GM21381 (cell line): ENCODE data around the gene SP3.
A peak's percentile ranks its signal among the peaks of the same experiment; 100 is the strongest.
"Not testable (repeated sequence)": the region's sequence is repeated elsewhere in the genome, so short reads cannot be mapped to it uniquely, and the experiment has no call there.

Experiments used
- ATAC-seq: cut with Tn5 transposase; IDR thresholded peaks from one replicate; pipeline ENCODE4 v1.9.1; 2021; ENCODE audit warnings: mild to moderate bottlenecking, moderate library complexity; ENCODE audit not compliant: unreplicated experiment

SP3 gene

DNA sequence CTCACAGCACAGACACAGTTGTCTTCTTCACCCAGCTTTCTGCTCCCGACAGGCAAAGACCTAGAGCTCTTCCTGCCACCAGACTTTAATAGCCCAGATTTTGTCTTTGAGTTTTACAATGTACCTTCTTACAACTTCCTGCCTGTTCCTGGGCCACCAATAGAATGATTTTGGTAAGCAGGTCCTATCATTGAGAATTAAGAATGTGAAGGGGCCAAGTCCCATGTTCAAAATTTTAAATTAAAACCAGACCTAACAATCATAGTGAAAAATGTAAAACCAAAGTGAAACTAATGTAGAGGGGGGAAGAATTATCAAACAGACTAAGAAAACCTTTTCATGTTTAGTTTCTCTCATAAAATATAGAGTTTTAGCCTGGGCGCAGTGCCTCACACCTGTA, 72.8 kb downstream of the SP3 start:
- ATAC-seq, result no peak

DNA sequence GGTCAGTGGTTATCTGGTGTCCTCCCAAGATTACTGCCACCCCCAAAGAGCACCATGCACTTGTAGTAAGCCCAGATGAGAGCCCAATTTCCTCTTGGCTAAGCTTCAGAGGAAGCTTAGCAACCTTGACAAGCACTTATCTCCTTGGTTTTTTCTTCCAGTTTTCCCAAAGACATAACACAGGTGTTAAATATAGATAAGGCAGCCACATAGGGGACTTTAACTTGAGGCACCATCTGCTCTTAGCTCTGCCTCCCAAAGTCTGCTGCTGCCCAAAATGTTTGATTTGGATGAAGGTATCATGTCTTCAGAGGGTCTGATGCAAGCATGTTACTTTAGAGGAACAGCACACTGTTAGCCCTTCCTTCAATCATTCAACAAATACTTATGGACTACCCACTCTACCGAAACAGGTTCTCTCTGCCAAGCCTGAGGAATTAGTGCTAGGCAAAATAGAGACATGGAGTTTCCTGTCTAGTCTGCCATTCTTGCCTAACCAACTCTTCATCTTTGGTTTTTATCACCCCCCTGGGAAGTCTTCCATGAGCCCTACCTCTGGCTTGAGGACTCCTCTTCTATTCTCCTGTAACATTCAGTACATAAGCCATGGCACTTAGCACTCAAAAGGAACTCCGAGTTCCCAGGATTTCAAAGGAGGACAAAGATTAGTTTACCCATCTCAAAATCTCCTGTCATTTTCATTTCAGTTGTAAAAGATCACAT, 73.7 kb downstream of the SP3 start:
- ATAC-seq, result no peak

DNA sequence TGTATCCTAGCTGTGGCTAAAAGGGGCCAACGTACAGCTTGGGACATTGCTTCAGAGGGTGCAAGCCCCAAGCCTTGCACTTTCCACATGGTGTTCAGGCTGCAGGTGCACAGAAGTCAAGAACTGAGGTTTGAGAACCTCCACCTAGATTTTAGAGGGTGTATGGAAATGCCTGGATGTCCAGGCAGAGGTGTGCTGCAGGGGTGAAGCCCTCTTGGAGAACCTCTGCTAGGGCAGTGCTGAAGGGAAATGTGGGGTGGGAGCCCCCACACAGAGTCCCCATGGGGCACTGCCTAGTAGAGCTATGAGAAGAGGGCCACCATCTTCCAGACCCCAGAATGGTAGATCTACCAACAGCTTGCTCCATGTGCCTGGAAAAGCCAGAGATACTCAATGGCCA, 75.7 kb downstream of the SP3 start:
- not testable (repeated sequence) for ATAC-seq

DNA sequence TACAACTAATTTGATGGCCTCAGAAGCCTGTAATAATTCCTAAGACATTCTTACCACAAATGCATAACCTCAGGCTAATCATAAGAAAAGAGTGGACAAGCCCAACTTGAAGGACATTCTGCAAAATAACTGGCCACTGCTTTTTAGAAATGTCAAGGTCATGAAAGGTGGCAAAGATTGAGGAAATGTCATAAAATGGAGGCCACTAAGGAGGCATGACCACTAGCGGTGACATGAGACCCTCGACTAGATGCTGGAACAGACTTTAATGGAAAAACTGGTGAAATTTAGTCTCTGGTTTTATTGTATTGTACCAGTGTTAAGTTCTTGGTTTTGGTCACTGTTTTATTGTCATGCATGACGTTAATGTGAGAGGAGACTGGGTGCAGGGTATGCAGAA, 78.6 kb downstream of the SP3 start:
- no peak for ATAC-seq

DNA sequence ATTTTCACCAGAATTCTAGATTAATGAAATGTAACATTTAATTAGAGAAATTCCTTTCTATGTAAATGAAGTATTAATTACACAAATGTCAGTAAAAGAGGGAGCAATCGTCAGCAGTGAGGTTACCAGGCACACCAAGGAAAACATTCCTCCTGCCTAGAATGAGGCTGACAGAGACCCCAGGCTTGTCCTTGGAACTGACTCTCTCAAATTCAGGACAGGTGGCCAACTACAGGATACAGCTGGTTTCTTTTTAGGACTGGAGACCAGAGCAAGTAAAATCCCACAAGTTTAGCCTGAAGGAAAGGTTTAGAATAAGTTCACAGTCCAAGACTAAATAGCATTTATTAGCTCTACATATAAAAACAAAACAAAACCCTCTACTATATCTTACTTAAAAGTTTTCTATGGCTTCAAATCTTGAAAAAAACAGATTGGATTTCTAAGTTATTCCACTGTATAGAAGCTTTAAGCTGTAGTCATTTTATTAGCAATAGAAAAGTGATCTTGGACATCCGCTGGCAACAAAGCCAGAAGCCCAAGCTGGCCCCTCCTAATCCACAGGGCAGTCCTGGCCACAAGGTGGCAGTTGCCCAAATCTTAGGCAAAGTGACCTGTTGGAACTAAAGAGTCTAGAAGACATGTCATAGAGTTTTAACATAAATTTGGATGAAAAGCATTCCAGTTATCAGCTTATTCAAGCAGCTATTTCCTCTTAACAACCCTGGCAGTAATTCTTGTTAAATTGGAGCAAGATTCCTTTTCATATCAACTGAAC, 81.0 kb downstream of the SP3 start:
- no peak for ATAC-seq

DNA sequence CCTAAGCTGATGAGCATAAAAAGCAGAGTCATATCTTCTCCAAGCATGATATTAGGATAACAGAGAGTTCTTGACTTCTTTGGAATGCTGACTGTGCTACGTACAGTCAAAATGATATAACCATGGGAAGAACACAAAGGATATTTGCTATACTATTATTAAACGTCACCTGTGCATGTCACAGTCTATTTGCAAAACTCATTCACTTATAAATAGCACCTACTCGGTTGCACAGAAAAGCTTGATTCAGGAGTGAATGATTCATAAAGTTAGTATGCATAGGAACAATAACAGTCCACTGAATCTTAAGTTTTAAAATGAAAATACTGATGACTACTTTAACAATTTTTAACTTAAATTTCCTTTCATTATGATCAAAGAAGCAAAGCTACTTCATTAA, 83.3 kb downstream of the SP3 start:
- ATAC-seq, result no peak

DNA sequence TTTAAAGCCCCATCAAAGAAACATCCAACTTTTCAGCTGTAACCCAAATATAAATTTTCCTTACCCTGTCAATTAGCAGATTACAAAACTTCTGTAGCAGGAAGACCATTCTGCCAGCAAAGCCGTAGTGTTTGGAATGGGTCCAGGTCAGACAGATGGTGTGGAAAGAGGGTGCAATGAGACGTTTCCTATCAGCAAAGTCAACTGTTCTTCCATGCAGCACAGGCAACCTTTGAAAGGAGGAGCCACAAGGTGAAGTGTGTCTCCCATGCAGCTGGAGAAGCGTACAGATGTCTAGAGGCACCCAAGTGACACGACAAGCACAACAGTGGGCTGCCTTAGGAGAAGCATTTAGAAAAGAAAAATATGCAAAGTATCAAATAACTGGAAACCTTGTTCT, 83.7 kb downstream of the SP3 start:
- ATAC-seq, result no peak

DNA sequence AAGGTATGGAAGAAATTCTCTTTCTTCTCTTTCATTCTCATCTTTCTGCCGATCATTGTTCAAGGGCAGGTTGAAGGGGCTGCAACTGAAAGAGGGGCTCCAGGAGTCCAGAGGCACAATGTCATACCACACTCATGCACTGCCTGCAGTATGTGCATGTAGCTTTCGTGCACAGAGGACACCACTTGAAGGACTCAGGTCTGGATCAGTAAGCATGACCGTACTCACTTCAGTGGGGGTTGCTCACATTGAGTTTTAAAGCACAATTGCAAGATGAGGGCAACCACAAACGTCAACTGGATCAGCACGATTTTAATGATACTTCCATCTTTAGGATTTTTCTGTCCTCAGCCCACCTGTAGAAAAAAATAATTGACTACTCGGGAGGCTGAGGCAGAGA, 84.6 kb downstream of the SP3 start:
- ATAC-seq, result no peak

DNA sequence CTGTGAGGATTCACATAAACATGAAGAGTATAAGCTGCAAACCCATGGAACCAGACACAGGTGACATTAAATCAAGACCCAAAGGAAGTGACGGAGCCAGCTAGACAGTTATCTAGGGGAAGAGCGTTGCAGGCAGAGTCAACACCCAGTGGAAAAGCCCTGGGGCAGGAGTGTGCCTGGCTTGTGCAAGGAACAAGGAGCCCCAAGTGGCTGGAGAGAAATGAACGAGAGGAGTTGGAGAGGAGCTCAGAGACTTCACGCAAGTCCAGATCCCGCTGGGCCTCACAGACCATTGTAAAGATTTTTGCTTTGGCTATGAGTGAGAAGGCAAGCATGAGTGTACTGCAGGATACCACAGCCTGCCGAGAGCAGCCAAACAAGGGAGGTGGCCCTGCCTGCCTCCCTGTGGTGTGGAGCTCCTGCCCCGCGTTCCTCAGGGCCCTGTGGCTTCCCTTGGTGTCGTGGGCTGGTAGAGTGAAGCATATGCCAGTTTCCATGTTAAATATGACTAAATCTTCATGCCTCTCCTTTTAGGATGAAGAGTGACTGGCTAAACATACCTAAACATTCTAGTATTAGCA, 88.2 kb downstream of the SP3 start:
- no peak for ATAC-seq

DNA sequence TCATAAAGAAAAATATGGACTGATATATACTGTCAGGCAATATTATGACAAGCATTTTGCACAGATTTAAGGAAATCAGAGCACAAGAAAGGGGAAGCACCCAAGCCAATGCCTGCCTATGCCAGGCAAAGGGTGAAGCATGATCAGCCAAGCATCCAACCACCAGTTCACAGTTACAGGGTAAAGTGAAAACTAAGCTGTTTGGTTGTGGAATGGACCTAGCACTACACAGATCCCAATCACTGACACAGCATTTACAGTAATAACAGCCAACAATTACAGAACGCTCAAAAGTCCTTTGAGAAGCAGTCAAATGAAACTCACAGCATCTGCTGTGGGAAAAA, 90.3 kb downstream of the SP3 start:
- ATAC-seq, result peak; percentile 91

DNA sequence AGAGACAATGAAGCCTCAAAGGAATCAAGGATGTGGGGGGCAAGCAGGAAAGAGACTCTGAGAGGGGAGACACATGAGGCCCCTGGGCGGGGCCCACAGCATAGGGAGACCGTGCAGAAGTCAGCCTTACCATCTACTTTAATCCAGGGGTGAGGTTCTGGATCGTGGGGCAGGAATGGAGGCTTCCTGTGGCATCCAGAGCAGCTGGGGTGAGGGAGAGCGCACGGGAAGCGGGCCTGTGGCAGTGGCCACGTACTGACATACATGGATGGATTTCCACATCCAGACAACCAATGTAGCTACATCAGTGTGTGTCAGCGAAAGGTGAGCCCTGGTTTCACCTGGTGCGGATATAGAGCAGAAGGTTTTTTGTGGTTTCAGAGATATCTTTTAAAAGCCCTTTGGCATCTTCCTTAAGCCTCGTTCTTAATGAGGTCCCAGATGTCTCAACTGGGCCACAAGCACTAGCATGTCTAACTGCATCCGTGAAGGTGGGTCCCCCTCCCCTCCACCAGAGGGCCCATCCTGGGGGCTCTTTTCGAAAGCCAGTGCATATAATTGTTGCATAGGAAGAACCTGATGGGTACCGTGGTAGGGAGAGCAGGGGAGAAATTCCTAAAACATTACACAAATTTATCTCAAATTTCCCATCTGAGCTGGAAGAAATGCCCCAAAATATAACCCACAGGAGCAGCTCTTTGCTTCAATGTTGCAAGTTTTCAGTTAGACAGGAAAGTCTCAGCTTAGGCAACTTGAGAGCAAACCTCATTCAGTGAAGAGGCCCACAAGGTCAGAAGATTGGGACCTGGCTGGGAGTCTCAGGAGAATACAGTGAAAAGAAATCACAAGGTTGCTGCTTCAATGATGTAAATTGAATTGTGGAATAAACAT, 90.9 kb downstream of the SP3 start:
- peak; percentile 23 for ATAC-seq

DNA sequence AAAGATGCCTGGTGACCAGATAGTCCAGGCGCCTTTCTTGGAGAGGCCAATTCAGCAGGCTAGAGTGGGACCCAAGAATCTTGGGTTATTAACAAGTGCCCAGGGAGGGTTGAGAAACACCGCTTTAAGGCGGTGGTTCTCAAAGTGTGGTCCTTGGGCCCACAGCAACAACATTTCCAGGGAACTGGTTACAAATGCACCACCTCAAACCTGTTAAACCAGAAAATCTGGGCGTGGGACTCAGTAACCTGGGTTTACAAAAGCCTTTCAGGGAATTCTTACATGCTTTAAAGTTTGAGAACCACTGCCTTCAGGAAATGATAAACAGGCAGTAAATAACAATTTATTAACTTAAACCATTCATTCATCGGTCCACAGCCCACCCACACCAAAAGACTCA, 92.5 kb downstream of the SP3 start:
- no peak for ATAC-seq

DNA sequence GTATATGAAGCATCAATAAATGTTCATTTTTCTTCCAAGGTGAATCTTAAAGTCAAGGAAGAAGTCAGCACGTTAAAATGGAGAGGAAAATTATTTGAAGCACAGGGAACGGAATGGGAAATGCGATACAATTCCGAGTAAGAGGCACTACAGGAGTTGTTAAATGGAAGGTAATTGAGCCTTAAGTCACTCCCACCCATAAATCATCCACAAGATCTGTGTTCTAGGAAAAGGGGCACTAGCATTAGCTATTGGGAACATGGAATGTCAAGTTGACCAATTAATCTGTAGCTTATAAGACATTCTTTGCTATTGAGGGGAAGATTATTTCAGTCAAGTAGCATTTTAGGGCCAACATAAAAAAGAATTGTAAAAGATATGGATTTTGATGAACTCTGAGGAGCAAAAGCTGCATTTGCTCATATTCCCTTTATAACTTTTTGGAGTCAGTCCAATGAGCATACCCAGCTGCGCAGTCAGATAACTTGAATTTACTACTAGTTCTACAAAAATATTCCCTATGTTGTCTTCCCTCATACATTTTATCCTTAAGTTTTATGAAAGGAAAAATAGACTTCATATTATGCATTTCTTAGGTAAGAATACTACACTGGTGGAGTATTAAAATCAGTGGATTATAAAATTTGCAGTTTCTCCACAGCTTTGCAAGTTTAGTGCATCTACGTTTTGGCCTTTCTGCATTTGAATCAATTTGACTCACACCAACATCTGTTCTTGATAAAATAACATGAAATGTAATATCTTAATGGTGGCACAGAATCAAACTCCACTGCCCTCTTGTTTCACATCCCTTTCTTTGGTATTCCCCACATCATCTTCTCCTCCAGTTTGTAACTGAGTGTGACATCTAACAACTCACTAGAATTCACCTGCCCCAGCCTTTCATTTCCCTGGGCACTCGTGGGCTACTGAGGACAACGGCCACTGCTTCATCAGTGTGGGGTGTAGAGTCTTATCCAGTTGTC, 95.6 kb downstream of the SP3 start:
- no peak for ATAC-seq

DNA sequence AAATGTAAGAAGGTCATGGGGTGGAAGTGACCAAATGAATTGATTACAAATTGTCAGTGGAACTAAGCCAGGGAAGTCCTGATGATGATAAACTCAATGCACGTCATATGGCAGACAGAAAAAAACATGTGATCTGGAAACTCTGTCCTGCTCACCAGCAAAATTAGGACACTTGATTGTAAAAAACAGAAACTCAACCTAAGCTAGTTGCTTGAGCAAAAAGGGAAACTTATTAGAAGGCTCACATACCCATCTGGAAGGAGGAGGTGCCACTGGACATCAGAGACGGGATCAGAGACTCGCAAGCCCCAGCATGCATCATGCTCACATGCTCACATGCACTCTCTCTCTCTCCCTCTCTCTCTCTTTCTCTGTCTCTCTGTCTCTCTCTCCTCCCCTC, 96.8 kb downstream of the SP3 start:
- no peak for ATAC-seq

DNA sequence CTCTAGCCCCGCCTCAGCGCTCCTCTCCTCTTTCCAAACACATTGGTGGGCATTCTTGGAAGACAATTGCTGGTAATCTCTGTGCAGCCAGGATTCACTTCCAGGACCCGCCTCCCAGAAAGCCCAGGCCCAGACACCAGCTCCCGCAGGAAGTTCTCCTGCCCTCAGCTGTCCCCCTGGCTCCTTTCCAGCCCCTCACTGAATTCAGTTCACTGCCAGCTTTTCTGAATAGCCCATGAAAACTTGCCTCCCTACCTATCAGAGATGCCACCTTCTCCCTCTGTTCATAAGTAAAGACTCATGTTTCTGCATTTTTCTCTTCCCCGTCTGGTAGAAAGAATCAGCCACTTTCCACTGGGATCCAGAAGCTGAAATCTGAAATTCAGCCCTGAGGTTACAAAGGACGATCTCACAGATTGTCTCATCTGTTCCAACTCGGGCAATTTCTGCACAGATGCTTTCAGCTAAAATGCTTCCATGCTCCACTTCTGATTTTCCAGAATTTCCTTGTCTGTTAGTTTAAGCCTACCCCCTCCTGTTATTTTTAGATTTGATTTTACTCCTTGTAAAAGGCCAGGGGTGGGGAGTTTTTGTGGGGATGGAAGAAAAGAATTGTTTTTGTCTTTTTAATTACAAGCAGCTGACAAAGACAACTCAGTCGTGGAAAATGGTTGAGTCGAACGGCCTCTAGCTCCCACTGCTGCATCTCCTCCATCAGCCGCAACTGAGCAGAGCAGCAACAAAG, 98.1 kb downstream of the SP3 start:
- ATAC-seq, result no peak

DNA sequence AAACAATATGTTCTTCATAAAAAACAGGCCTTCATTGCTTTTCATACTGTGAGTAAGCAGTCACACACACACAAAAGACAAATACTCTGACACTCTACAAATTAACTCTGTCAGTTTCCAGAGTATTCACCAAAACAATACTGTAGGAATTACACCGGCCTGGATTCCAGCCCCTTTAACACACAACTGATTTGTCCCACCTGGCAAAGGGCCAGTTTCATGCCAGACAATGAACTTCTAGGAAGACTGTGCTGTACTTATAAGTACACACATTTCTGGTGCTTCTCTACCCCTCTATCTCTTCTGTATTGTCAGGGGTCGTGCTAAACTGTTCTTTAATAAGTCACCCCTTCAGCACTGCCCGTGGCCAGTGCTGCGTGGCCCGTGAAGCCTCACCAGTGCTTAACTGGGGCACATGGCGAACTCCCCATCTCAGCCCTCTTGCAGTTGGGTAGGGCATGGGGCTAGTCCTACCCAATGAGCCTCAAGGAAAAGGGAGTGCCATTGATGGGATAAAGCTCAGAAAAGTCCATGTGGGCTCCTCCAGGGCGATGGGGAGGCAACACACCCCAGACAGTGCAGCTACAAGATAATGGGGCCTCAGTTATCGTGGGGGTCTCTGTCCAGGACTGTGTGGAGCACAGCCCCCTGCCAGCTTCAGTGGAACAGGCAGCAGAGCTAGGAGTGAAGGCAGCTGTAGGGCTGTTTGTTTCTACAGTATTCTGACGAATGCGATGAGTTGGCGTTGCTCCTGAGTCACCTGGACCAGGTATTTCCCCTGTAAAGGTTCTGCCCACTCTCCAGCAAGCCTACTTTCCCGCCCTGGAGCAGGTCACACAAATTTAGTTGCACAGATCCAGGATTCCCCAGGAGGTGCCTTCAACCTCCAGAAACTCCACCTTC, 99.0 kb downstream of the SP3 start:
- no peak for ATAC-seq

DNA sequence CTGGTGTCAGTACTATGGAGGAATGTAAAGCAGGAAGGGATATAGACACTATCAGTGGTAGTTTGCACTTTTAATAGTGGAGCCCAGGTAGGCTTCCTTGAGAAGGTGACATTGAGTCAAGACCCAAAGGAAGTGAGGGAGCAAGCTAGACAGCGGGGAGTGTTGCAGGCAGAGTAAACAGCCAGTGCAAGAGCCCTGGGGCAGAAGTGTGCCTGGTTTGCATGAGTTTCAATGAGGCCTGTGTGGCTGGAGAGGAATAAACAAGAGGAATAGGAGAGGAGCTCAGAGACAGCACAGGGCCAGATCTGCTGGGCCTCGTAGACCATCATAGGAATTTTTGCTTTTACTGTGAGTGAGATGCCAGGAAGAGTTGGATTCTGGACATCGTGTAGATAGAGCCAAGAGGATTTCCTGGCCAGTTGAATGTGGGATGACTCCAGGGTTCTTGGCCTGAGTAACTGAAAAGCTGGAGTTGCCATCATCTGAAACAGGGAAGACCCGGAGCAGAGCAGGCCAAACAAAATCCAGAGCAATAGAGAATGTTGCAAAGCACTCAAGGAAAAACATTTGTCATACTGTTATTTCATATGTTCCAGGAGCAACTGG, 102.5 kb downstream of the SP3 start:
- ATAC-seq, result no peak

DNA sequence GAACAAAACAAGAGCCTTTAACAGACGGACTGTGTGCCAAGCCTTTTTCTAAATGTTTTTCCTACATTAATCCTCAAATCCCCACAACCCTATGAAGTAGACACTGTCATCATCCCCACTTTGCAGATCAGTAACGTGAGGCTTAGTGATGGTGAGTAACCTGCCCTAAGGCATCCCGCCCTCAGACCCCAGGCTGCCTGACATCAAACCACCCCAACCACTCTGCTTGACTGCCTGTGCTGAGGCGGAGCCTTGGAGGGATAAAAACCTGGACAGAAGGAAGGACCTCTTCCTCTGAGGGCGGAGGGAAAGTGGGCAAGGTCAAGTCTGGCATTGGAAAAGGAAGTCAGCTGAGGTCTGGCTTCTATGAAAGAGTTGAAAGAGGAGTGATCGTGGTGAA, 104.6 kb downstream of the SP3 start:
- no peak for ATAC-seq
